Liver (tissue), 9 donors: ENCODE measurements around the gene PLIN4. TPM values are rescaled to one million over a fixed set of nuclear protein-coding genes. Genes with fewer than 3 reads are reported as not detected.
A peak's percentile ranks its signal among the peaks of the same experiment; 100 is the strongest.

Experiments
- DNase-seq: peaks from one replicate; pipeline ENCODE4 v3.0.0-alpha.2; 2017; ENCODE audit warnings: low spot score
- H3K27ac ChIP-seq, 2 donors: one replicate each; pipeline ENCODE4 v1.7.0; 2013; ENCODE audit warnings: inconsistent platforms in 2 of 2, low read length in 2 of 2, control low read depth in 1 of 2, low read depth in 1 of 2, mild to moderate bottlenecking in 1 of 2
- H3K27me3 ChIP-seq, 4 donors: one replicate each; pipeline versions ENCODE4 v1.6.1 to v1.7.0; 2013; ENCODE audit warnings: low read length in 3 of 4, inconsistent platforms in 1 of 4, mild to moderate bottlenecking in 1 of 4, moderate library complexity in 1 of 4; ENCODE audit not compliant: control insufficient read depth in 4 of 4, insufficient read depth in 4 of 4
- H3K36me3 ChIP-seq, 4 donors: one replicate each; pipeline versions ENCODE4 v1.6.1 to v1.7.0; 2013; ENCODE audit warnings: low read length in 3 of 4, mild to moderate bottlenecking in 3 of 4, low read depth in 1 of 4, moderate library complexity in 1 of 4; ENCODE audit not compliant: control insufficient read depth in 4 of 4, insufficient read depth in 3 of 4
- H3K4me1 ChIP-seq, 4 donors: one replicate each; pipeline versions ENCODE4 v1.6.1 to v1.7.0; 2013; ENCODE audit warnings: low read length in 3 of 4, mild to moderate bottlenecking in 3 of 4, moderate library complexity in 1 of 4; ENCODE audit not compliant: control insufficient read depth in 4 of 4, insufficient read depth in 4 of 4
- H3K4me3 ChIP-seq, 3 donors: one replicate each; pipeline versions ENCODE4 v1.6.1 to v1.7.0; 2013; ENCODE audit warnings: low read length in 3 of 3, control low read depth in 1 of 3, low read depth in 1 of 3, mild to moderate bottlenecking in 1 of 3
- H3K9ac ChIP-seq, 2 donors: one replicate each; pipeline ENCODE4 v1.7.0; 2013; ENCODE audit warnings: low read length in 2 of 2, mild to moderate bottlenecking in 2 of 2, moderate library complexity in 2 of 2, control low read depth in 1 of 2, low read depth in 1 of 2
- H3K9me3 ChIP-seq, 4 donors: one replicate each; pipeline versions ENCODE4 v1.6.1 to v1.7.0; 2013; ENCODE audit warnings: low read length in 3 of 4; ENCODE audit not compliant: control insufficient read depth in 4 of 4
- EGR1 ChIP-seq, 2 donors: IDR thresholded peaks; 2 replicates each; pipeline ENCODE4 v1.6.1; 2016 to 2018; ENCODE audit warnings: antibody characterized with exemption in 2 of 2, low read depth in 2 of 2
- FOXA1 ChIP-seq: IDR thresholded peaks from 2 replicates; pipeline ENCODE4 v1.6.1; 2016; ENCODE audit warnings: antibody characterized with exemption
- FOXA2 ChIP-seq: IDR thresholded peaks from 2 replicates; pipeline ENCODE4 v1.6.1; 2016; ENCODE audit warnings: antibody characterized with exemption
- GABPA ChIP-seq, 2 donors: IDR thresholded peaks in 1 of 2; conservative IDR thresholded peaks in 1 of 2; 2 replicates each; pipeline ENCODE4 v1.6.1; 2016; ENCODE audit warnings: antibody characterized with exemption in 2 of 2, mild to moderate bottlenecking in 1 of 2, moderate library complexity in 1 of 2
- HNF4A ChIP-seq, 2 donors: conservative IDR thresholded peaks; 2 replicates each; pipeline ENCODE4 v1.6.1; 2016; ENCODE audit warnings: antibody characterized with exemption in 2 of 2, mild to moderate bottlenecking in 2 of 2
- HNF4G ChIP-seq: IDR thresholded peaks from 2 replicates; pipeline ENCODE4 v1.6.1; 2016; ENCODE audit warnings: antibody characterized with exemption
- JUND ChIP-seq, 2 donors: IDR thresholded peaks; 2 replicates each; pipeline ENCODE4 v1.6.1; 2016; ENCODE audit warnings: antibody characterized with exemption in 2 of 2
- NR2F2 ChIP-seq: IDR thresholded peaks from 2 replicates; pipeline ENCODE4 v1.6.1; 2016; ENCODE audit warnings: antibody characterized with exemption
- RAD21 ChIP-seq, 2 donors: IDR thresholded peaks; 2 replicates each; pipeline ENCODE4 v1.6.1; 2016; ENCODE audit warnings: antibody characterized with exemption in 2 of 2, mild to moderate bottlenecking in 2 of 2
- RXRA ChIP-seq, 2 donors: IDR thresholded peaks; 2 replicates each; pipeline ENCODE4 v1.6.1; 2017 to 2018; ENCODE audit warnings: antibody characterized with exemption in 2 of 2, mild to moderate bottlenecking in 1 of 2
- SP1 ChIP-seq: IDR thresholded peaks from 2 replicates; pipeline ENCODE4 v1.6.1; 2018; ENCODE audit warnings: antibody characterized with exemption, mild to moderate bottlenecking
- TAF1 ChIP-seq: conservative IDR thresholded peaks from 2 replicates; pipeline ENCODE4 v1.6.1; 2016; ENCODE audit warnings: antibody characterized with exemption, mild to moderate bottlenecking
- YY1 ChIP-seq: IDR thresholded peaks from 2 replicates; pipeline ENCODE4 v1.6.1; 2016; ENCODE audit warnings: antibody characterized with exemption, mild to moderate bottlenecking
- WGBS: extraction: QIAGEN DNeasy Blood & Tissue Kit; methylation state at CpG from one replicate; pipeline ENCODE4 v1.1.7; 2013; 5-methylcytosine and 5-hydroxymethylcytosine counted together
- polyA plus RNA-seq, 2 donors: library from polyadenylated mRNA; stranded (reverse) in 1 of 2; unstranded in 1 of 2; fragments of 200-250 nt in 1 of 2; fragments of >200 nt in 1 of 2; fragmentation: Nextera tagmentation in 1 of 2; extraction: Ambion mirVana in 1 of 2; gene quantifications; one replicate each; pipeline versions ENCODE4 v1.2.1 to v1.2.3, GENCODE V29; 2013 to 2015
- total RNA-seq, 2 donors: library from RNA; depleted of rRNA; stranded (reverse); fragments of >200 nt; gene quantifications; one replicate each; pipeline ENCODE4 v1.2.3, GENCODE V29; 2014
- TF ChIP-seq, protein P1 (sequence below): IDR thresholded peaks from 2 replicates; pipeline ENCODE4 v1.6.1; 2016; ENCODE audit warnings: antibody characterized with exemption
- TF ChIP-seq, protein P2 (sequence below): IDR thresholded peaks from 2 replicates; pipeline ENCODE4 v1.6.1; 2016; ENCODE audit warnings: antibody characterized with exemption
- TF ChIP-seq, protein P3 (sequence below): IDR thresholded peaks from 2 replicates; pipeline ENCODE4 v1.6.1; 2016; ENCODE audit warnings: antibody characterized with exemption, mild to moderate bottlenecking
- TF ChIP-seq, protein P4 (sequence below): fragments of 150-350 bp; IDR thresholded peaks from 2 replicates; pipeline ENCODE4 v1.5.1; 2017; ENCODE audit warnings: improper control_type of control experiment, low read depth, low read length; ENCODE audit not compliant: missing input control
- TF ChIP-seq, protein P5 (sequence below): IDR thresholded peaks from 2 replicates; pipeline ENCODE4 v1.6.1; 2016; ENCODE audit warnings: antibody characterized with exemption
- donor health status: healthy.
- donor health status: healthy.
- donor health status: healthy.
- donor health status: healthy.
- donor health status: healthy.

PLIN4 gene, protein sequence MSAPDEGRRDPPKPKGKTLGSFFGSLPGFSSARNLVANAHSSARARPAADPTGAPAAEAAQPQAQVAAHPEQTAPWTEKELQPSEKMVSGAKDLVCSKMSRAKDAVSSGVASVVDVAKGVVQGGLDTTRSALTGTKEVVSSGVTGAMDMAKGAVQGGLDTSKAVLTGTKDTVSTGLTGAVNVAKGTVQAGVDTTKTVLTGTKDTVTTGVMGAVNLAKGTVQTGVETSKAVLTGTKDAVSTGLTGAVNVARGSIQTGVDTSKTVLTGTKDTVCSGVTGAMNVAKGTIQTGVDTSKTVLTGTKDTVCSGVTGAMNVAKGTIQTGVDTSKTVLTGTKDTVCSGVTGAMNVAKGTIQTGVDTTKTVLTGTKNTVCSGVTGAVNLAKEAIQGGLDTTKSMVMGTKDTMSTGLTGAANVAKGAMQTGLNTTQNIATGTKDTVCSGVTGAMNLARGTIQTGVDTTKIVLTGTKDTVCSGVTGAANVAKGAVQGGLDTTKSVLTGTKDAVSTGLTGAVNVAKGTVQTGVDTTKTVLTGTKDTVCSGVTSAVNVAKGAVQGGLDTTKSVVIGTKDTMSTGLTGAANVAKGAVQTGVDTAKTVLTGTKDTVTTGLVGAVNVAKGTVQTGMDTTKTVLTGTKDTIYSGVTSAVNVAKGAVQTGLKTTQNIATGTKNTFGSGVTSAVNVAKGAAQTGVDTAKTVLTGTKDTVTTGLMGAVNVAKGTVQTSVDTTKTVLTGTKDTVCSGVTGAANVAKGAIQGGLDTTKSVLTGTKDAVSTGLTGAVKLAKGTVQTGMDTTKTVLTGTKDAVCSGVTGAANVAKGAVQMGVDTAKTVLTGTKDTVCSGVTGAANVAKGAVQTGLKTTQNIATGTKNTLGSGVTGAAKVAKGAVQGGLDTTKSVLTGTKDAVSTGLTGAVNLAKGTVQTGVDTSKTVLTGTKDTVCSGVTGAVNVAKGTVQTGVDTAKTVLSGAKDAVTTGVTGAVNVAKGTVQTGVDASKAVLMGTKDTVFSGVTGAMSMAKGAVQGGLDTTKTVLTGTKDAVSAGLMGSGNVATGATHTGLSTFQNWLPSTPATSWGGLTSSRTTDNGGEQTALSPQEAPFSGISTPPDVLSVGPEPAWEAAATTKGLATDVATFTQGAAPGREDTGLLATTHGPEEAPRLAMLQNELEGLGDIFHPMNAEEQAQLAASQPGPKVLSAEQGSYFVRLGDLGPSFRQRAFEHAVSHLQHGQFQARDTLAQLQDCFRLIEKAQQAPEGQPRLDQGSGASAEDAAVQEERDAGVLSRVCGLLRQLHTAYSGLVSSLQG (N-terminal part only)
- total RNA-seq (10 to 100 TPM in 1 of 2 donors, 1 to 10 TPM in 1; 3.1 to 49.1 TPM), polyA plus RNA-seq (10 to 100 TPM in 1 of 2 donors, 1 to 10 TPM in 1; 5.0 to 14.1 TPM)

DNA sequence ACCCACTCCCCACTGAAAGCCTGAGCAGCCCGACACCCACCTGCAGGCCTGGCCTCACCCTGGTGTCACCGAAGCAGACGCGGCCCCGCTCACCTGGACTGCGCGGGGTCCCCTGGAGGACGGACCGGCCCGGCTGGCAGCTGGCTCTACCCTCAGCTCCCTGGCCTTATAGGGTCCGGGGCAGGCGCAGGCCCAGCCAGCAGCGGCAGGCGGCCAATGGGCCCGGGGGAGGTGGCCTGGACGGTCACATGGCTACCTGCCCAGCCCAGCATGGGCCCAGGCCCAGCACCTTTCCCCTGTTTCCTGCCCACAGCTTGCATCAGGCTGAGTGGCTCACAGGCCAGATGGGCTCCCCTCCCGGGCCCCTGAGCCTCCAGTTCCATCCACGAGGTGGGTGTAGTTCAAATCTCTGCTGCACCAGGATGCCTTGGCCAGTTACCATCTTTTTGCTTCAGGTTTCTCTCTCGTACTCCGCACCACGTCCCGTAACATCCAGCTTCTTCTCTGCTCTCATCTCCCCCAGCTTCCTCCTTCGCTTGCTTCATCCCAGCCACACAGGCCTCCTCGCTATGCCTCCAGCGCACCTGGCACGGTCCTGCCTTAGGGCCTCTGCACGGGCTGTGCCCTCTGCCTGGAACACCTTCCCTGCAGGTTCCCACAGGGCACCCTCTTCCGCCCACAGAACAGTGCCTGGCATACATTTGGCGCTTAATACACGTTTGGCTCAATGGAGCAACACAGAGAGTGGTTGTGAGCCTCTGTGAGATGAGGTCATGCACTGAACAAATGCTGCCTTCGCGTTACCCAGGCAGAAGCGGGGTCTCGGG is at the start of gene PLIN4:
Gene PLIN4, minus strand, starts transcription at position 142 of the 827 bp plus-strand sequence. CDS start 214 bp downstream, outside the sequence.
- peak in 1 of 2 donors; percentile 18 for TF ChIP-seq JUND (IDR thresholded peaks at IDR 0.05)
- TF ChIP-seq, protein P1, sequence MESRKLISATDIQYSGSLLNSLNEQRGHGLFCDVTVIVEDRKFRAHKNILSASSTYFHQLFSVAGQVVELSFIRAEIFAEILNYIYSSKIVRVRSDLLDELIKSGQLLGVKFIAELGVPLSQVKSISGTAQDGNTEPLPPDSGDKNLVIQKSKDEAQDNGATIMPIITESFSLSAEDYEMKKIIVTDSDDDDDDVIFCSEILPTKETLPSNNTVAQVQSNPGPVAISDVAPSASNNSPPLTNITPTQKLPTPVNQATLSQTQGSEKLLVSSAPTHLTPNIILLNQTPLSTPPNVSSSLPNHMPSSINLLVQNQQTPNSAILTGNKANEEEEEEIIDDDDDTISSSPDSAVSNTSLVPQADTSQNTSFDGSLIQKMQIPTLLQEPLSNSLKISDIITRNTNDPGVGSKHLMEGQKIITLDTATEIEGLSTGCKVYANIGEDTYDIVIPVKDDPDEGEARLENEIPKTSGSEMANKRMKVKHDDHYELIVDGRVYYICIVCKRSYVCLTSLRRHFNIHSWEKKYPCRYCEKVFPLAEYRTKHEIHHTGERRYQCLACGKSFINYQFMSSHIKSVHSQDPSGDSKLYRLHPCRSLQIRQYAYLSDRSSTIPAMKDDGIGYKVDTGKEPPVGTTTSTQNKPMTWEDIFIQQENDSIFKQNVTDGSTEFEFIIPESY: no peak
- peak; percentile 39 to 65 for TF ChIP-seq HNF4A (conservative IDR thresholded peaks at IDR 0.05)
- no peak for TF ChIP-seq HNF4G
- TF ChIP-seq, protein P2, sequence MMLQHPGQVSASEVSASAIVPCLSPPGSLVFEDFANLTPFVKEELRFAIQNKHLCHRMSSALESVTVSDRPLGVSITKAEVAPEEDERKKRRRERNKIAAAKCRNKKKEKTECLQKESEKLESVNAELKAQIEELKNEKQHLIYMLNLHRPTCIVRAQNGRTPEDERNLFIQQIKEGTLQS: no peak
- peak; percentile 39 for TF ChIP-seq FOXA1
- TF ChIP-seq YY1: peak; percentile 67
- no peak for TF ChIP-seq RAD21 (IDR thresholded peaks at IDR 0.05)
- TF ChIP-seq, protein P3, sequence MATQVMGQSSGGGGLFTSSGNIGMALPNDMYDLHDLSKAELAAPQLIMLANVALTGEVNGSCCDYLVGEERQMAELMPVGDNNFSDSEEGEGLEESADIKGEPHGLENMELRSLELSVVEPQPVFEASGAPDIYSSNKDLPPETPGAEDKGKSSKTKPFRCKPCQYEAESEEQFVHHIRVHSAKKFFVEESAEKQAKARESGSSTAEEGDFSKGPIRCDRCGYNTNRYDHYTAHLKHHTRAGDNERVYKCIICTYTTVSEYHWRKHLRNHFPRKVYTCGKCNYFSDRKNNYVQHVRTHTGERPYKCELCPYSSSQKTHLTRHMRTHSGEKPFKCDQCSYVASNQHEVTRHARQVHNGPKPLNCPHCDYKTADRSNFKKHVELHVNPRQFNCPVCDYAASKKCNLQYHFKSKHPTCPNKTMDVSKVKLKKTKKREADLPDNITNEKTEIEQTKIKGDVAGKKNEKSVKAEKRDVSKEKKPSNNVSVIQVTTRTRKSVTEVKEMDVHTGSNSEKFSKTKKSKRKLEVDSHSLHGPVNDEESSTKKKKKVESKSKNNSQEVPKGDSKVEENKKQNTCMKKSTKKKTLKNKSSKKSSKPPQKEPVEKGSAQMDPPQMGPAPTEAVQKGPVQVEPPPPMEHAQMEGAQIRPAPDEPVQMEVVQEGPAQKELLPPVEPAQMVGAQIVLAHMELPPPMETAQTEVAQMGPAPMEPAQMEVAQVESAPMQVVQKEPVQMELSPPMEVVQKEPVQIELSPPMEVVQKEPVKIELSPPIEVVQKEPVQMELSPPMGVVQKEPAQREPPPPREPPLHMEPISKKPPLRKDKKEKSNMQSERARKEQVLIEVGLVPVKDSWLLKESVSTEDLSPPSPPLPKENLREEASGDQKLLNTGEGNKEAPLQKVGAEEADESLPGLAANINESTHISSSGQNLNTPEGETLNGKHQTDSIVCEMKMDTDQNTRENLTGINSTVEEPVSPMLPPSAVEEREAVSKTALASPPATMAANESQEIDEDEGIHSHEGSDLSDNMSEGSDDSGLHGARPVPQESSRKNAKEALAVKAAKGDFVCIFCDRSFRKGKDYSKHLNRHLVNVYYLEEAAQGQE: peak; percentile 84
- TF ChIP-seq, protein P4, sequence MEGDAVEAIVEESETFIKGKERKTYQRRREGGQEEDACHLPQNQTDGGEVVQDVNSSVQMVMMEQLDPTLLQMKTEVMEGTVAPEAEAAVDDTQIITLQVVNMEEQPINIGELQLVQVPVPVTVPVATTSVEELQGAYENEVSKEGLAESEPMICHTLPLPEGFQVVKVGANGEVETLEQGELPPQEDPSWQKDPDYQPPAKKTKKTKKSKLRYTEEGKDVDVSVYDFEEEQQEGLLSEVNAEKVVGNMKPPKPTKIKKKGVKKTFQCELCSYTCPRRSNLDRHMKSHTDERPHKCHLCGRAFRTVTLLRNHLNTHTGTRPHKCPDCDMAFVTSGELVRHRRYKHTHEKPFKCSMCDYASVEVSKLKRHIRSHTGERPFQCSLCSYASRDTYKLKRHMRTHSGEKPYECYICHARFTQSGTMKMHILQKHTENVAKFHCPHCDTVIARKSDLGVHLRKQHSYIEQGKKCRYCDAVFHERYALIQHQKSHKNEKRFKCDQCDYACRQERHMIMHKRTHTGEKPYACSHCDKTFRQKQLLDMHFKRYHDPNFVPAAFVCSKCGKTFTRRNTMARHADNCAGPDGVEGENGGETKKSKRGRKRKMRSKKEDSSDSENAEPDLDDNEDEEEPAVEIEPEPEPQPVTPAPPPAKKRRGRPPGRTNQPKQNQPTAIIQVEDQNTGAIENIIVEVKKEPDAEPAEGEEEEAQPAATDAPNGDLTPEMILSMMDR: no peak
- TF ChIP-seq EGR1 (IDR thresholded peaks at IDR 0.05; ENCODE audit: low read depth in 2 of 2): peak in 1 of 2 donors; percentile 69
- no peak for TF ChIP-seq TAF1
- TF ChIP-seq SP1: peak; percentile 77
- TF ChIP-seq NR2F2: no peak
- TF ChIP-seq FOXA2: no peak
- peak; percentile 48 to 87 for TF ChIP-seq RXRA (IDR thresholded peaks at IDR 0.05)
- TF ChIP-seq, protein P5, sequence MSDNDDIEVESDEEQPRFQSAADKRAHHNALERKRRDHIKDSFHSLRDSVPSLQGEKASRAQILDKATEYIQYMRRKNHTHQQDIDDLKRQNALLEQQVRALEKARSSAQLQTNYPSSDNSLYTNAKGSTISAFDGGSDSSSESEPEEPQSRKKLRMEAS: peak; percentile 84
- no peak for TF ChIP-seq GABPA (IDR thresholded peaks at IDR 0.05 in 1 of 2, conservative IDR thresholded peaks at IDR 0.05 in 1 of 2)
- H3K9ac ChIP-seq: no peak within 1 kb of the TSS

More for the DNA sequence above, at the start of gene PLIN4:
- Histone ChIP-seq H3K27ac (peak within 1 kb of the TSS; percentile 75 to 78), H3K9me3 (no peaks in the 10 kb centered on the region), H3K27me3 (no peaks in the 10 kb centered on the region), H3K4me3 (peak within 1 kb of the TSS; percentile 11 to 34 (median 32)), H3K36me3 (peaks cover 0 to 18% (median 7%) of the 10 kb centered on the region in 4 donors), H3K4me1 (peaks cover 16 to 65% (median 59%) of the 10 kb centered on the region in 4 donors)
- WGBS: 33% methylated on average over 34 of the region's 34 CpGs
- DNase-seq: no peak
